ENCODE data around the gene ZKSCAN4.

DNA sequence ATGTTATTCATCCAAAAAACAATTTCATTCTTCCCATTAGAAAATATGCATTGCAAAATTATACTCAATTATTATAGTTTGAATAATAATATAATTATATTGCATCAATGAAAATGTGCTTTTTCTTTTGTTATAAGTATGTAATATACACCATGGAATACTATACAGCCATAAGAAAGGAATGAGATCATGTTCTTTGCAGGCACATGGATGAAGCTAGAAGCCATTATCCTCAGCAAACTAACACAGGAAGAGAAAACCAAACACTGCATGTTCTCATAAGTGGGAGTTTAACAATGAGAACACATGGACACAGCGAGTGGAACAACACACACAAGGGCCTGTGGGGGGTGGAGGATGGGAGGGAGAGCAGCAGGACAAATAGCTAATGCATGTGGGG lies 5.0 kb upstream of the ZKSCAN4 start:
- TF ChIP-seq, protein P1, sequence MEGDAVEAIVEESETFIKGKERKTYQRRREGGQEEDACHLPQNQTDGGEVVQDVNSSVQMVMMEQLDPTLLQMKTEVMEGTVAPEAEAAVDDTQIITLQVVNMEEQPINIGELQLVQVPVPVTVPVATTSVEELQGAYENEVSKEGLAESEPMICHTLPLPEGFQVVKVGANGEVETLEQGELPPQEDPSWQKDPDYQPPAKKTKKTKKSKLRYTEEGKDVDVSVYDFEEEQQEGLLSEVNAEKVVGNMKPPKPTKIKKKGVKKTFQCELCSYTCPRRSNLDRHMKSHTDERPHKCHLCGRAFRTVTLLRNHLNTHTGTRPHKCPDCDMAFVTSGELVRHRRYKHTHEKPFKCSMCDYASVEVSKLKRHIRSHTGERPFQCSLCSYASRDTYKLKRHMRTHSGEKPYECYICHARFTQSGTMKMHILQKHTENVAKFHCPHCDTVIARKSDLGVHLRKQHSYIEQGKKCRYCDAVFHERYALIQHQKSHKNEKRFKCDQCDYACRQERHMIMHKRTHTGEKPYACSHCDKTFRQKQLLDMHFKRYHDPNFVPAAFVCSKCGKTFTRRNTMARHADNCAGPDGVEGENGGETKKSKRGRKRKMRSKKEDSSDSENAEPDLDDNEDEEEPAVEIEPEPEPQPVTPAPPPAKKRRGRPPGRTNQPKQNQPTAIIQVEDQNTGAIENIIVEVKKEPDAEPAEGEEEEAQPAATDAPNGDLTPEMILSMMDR (IDR thresholded peaks at IDR 0.05; ENCODE audit: low read depth, low read length, poor library complexity, severe bottlenecking) = no peak
- no peak for TF ChIP-seq EZH2phosphoT487 (IDR thresholded peaks at IDR 0.05; ENCODE audit: borderline replicate concordance, low read length)
